GM18499 (cell line): Measurements from ENCODE around the gene LRIT3.
A peak's percentile ranks its signal among the peaks of the same experiment; 100 is the strongest.

Experiments
- ATAC-seq: cut with Tn5 transposase; IDR thresholded peaks from one replicate; pipeline ENCODE4 v1.9.1; 2021; ENCODE audit warnings: moderate number of reproducible peaks; ENCODE audit not compliant: insufficient read depth, unreplicated experiment

Gene LRIT3, protein sequence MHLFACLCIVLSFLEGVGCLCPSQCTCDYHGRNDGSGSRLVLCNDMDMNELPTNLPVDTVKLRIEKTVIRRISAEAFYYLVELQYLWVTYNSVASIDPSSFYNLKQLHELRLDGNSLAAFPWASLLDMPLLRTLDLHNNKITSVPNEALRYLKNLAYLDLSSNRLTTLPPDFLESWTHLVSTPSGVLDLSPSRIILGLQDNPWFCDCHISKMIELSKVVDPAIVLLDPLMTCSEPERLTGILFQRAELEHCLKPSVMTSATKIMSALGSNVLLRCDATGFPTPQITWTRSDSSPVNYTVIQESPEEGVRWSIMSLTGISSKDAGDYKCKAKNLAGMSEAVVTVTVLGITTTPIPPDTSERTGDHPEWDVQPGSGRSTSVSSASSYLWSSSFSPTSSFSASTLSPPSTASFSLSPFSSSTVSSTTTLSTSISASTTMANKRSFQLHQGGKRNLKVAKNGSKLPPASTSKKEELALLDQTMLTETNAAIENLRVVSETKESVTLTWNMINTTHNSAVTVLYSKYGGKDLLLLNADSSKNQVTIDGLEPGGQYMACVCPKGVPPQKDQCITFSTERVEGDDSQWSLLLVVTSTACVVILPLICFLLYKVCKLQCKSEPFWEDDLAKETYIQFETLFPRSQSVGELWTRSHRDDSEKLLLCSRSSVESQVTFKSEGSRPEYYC

DNA sequence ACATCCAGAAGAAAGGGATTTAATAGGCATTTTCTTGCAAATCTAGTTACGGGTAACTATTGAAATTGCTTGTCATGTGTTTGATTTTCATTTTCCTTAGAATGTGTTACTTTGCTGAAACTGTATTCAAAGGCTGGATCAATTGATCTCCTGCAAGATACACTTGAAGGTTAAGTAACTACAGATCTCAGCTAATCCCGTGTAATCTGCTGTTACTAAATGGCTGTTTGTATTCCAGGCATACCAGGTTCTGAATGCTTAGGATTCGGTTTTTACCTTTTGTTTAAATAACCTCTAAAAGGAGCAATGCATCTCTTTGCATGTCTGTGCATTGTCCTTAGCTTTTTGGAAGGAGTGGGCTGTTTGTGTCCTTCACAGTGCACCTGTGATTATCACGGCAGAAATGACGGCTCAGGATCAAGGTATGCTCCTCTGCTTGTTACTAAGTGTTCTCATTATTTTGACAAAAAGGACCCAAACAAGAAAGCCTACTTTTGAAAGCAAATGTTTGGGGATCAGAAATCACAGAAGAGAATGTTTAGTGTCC, at the start of gene LRIT3:
LRIT3 (plus strand) TSS at position 212 of the 547 bp plus-strand sequence; CDS start at position 307, 95 bp downstream.
- ATAC-seq: no peak

DNA sequence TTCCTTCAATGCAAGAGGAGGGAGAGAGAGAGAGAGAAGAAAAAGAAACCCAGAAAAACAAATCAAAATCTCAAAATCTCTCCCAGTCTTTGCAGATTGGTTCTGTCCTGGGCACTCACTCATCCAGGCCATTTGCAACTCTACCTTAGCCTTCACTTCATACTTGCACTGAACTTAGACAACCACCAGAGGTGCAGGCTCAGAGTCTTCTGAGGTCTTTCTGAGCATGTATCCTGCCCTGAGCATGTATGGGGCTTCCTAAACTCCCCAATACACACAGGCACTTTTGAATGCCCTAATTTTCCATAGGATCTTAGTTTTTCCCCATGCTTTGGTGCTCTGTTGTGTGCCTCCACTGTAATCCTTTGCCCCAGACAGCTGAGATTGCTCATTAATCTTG, 49.0 kb upstream of the LRIT3 start:
- no peak for ATAC-seq

DNA sequence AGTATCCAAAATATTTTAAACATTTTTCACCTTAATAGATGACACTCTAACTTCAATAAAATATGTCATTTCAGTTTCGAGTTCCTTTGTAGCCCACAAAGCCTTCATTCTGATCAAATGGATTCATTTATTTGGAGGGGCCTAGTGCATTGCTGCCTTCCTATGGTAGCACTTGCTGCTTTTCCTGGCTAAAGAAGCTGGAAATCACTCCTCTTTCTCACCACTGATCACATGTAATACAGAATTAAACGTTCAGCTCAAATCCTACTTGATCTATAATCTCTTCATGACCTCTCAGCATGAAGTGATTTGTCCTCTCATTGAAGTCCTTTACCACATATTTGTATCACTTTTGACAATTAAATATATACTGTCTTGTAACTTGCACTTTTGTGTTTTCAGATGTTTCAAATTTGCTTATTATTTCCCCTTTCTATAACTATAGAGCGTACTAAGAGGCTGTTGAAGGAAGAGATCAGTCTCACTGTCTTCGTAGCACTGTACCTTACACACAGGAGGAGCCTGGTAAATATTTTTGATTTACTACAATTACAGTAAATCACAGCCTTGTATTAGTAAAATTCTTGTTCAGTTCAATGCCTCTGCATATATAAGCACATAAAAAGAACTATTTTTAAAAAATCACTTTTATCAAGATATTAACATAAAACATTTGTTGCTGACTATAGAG, 46.7 kb upstream of the LRIT3 start:
- ATAC-seq: no peak

DNA sequence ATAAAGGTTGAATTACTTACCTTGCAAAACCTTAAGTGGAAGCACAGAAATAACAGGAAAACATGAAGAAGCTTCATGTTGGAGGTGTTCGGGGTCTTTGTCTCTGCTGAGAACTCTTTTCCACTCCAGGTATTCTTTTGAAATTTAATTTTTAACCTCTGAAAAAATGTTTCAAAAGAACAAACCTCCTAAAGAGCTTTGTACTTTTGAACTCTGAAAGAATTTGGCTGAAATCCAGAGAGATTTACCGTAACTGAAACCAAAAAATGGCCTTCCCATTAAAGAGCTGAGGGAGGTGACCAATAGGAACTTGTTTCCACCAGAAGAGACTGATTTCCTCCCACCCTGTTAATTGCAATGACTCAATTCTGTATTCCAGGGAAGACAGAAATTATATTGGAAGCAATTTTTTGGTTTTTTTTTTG, 46.0 kb upstream of the LRIT3 start, which contains the start of gene CFI:
CFI (minus strand) TSS at position 105 of the 425 bp plus-strand sequence; CDS start at position 77, 28 bp downstream.
- ATAC-seq: no peak

DNA sequence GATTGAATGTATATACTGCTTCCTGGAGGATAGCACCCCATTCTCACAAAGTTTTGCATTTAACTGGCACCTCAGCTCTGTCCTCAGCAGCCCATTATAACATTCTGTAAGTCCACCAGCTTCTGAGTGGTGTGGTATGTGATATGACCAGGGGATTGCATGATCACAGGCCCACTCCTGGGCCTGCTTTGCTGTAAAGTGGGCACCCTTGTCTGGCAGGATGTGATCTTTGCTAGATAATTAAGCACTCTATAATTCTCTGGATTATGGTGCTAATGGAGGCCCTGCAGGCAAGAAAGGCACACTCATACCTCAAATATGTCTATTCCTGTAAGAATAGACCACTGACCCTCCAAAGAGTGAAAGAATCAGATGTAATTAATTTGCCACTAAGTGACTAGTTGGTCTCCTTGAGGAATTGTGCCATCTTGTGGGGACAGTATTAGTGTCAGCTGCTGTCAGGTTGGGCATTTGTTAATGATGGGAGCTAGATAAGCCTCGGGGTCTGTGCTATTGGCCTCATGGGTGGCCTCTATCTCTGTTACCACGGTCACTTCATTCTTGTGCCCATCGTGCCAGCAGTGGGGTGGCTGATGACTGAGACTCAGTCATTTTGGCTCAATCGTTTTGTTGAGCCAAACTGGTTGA, 43.9 kb upstream of the LRIT3 start:
- no peak for ATAC-seq

DNA sequence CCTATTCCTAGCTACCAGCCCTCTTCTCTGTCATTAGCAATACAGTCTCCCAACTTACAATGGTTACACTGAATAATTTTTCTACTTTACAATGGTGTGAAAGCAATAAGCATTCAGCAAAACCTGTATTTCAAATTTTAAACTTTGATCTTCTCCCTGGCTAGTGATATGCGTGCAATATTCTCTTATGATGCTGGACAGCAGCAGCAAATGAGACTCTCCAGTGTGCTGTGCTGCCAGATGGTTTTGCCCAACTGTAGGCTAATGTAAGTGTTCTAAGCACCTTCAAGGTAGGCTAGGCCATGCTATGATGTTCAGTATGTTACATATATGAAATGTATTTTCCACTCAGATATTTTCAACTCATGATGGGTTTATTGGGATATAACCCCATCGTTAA, 38.3 kb upstream of the LRIT3 start:
- no peak for ATAC-seq

DNA sequence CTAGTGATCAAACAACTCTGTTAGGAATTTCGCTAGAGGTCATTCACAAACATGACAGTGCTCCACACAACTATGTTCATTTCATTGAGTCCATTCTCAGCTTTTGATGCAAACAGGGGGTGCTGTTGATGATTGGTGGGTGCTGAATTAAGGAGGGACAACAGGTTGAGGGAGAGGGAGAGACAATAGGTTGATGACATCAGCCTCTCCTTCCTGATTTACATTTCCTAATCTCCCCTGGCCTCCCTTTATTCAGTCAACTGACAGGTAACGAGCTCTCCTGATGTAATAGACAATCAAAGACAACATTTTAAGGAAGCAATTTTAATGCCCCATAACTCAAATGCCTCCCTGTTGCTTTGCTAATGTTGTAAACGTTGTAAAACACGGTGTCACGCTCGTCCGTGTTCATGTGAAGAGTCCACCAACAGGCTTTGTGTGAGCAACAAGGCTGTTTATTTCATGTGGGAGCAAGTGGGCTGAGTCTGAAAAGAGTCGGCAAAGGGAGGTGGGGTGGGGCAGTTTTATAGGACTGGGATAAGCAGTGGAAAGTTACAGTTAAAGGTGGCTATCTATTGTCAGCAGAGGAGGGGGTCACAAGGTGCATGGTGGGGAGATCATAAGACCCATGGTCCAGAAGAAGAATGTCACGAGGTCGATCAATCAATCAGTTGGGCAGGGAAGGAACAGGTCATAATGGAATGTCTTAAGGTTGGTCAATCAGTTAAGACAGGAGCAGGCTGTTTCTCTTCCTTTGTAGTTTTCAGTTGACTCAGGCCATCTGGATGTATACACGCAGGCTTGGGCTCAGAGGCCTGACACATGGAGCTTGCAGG, 37.1 kb upstream of the LRIT3 start:
- no peak for ATAC-seq

DNA sequence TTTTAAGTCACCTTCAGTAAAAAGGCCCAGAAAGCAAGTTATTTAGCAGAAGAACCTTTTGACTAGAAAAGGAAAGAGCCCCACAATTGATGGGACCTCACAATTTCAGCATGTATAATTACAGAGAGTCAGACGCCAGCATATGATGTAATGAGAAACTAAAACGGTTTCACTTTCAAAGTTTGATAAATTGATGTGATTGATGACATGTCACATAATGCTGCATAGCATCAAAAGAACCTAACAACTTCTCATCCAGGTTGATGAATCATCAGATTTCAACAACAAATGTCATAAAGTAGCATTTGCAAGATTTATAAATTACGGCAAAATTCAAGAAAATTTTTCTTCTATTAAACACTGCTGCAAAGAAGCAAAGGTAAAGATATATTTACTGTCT, 36.2 kb upstream of the LRIT3 start:
- ATAC-seq: no peak

DNA sequence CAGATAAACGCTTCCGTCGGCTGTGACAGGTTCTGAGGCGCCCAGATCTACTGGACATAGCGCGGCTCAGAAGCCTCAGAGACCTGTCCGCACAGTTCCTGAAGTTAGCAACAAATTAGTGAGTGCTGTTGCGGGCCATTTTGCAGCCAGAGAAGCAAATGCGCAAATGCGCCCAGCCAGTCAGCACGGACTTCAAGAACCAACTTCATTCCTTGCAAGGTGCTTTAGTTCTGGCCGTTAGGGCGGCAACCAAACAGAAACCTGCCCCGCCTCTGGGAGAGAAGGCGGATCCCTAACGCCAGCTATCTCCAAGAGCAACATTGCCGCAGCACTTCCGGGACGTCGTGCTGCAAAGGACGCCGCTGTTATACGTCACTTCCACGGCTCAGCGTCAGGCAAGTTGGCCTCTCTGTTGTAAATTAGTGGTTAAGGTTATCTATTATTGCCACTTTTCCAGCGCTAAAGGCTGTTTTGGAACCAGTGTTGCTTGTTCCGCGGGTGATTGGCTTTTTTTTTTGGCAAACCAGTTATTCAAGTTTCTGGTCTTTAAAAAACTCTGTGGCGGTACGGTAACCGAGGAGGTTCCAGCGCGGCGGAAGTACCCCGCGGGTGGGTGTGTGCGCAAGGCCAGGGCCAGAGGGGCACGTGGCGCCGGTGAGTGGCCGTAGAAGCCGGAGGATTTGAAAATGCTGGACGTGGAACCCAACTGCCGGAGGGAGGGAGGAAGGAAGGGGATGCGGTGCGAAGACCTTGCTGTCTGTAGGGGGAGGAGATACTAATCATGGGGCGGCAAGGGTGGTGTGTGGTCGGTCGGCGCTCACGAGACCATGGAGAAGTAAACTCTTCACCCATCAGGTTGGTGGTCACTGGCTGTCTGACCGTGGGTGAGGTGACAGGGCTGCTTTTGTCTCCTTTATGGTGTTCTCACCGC, 32.5 kb upstream of the LRIT3 start, which contains the start of gene GAR1:
GAR1 (plus strand) TSS at position 612 of the 931 bp plus-strand sequence. CDS start 403 bp downstream, outside the sequence.
- peak; percentile 94 for ATAC-seq

DNA sequence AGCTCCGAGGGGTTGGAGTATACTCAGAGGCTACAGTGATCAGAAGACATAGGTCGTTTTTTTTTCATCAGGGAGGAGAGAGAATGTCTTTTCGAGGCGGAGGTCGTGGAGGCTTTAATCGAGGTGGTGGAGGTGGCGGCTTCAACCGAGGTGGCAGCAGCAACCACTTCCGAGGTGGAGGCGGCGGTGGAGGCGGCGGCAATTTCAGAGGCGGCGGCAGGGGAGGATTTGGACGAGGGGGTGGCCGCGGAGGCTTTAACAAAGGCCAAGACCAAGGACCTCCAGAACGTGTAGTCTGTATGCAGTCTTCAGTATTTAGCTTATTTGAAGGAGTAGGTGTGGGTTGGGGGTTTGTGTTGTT, 31.8 kb upstream of the LRIT3 start:
- ATAC-seq: no peak

DNA sequence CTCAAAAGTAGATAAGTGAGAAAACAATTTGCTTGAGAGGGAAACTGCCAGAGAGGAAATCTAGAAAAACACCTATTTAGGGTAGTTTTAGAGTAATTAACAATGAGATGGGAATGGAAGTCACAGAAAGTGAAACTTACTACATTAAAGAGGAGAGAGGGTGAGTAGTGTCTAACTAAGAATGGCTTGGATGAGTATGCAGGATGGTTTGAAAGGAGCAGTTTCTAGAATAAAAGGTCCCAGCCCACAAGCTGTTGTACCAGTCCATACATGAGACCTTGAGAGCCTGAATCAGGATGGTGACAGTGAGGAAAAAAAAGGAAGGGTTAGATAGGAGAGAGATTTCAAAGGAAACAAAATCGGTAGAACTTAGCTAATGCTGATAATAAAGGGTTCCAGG, 31.0 kb upstream of the LRIT3 start:
- ATAC-seq: no peak

DNA sequence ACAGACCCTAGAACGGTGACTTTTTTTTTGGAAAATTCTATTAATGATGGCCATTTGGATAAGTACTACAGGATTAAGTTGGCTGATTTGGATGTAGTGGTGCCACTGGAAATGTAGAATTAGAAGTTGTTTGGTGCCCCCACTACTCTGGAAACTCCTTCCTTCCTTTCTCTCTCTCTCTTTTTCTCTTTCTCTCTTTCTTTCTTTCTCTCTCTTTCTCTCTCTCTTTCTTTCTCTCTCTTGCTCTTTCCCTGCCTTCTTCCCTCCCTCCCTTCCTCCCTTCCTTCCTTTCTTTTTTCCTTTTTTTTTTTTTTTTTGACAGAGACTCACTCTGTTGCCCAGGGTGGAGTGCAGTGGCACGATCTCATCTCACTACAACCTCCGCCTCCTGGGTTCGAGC, 29.6 kb upstream of the LRIT3 start:
- ATAC-seq: no peak

DNA sequence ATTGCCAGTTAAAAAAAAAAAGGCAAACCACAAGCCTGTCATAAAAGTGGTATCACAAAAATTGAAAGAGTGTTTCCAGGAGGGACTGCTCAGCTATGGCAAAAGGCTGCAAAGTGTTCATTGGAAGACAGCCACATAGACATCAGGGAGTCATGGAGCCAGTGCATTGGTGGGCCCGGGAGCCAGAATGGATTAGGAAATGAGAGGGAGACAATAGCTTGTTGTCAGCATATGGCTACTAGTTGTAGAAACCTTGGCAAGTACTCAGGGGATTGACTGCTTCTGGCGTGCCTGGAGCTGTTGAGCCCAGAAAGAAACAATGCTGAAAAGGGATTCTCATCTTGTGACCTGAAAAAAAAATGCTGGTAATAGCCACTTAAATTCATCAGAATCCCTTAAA, 27.3 kb upstream of the LRIT3 start:
- ATAC-seq: no peak

DNA sequence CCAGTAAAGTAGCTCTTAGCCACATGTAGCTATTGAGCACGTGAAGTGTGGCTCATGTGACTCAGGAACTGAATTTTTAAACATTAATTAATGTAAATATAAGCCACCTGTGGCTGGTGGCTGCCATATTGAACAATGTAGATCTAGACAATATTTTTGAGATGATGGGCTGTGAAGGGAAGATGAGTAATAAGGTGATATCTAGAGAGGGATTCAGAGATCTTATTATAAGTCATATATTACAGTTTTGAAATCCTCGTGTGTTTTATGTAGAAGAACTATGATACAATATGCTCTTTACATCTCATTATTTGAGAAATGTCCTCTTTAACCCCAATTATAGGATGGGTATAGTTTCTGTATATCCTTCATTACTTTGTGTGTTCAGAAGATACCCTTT, 26.7 kb upstream of the LRIT3 start:
- ATAC-seq: no peak

DNA sequence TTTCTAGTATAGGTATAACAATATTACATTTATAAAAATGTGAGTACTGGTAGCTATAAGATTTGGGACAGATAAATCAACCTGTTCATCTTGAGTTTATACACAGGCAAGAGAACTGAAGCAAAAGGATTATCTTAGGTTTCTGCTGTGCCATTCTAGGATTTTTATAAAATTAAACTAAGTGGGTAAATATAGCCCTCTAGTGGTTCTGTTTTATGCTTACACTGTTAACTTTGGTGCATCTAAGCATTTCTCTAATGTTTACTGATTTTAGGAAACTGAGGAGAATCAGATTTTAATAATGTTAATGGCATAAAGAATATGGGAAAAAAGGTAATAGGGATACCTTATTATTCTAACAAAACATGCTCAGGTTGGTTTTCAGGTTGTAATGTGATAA, 21.2 kb upstream of the LRIT3 start:
- no peak for ATAC-seq

DNA sequence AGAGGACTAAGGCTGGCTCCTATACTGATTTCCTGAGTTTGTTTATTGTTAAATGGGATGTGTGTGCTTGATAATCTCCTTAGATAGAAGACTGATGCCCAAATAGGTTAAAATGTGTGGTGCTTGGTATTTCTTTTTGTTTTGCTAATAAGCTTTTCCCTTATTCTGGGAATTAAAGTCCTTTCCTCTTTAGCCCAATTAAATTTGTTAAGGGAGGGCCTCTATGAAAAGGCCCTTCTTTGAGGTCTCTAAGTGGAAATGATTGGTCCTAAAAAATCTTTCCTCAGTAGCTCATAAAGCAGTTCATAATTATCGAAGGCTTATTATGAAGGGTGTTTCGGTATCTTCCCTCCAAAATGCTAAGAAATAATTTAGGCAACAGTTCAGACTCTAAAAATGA, 20.2 kb upstream of the LRIT3 start, which contains the start of gene RRH:
RRH (plus strand) TSS at position 301 of the 400 bp plus-strand sequence; CDS start at position 357, 56 bp downstream.
- no peak for ATAC-seq

DNA sequence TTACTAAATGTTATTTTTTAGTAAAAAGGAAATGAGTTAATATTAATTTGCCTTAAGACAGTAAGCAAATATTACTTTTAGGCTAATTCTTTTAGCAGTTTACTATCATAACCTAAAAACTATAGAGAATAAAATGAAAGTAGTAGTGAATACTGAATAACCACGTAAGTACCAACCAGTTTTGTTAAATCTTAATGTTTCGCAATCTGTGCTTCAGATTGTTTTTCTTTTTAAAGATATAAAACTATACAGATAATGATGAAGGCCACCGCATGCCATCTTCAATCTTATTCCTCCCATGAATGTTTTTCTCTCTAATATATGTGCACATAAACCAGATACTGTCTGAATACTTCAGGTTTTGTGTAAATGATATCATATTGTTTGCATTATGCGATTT, 14.2 kb upstream of the LRIT3 start:
- ATAC-seq: no peak

DNA sequence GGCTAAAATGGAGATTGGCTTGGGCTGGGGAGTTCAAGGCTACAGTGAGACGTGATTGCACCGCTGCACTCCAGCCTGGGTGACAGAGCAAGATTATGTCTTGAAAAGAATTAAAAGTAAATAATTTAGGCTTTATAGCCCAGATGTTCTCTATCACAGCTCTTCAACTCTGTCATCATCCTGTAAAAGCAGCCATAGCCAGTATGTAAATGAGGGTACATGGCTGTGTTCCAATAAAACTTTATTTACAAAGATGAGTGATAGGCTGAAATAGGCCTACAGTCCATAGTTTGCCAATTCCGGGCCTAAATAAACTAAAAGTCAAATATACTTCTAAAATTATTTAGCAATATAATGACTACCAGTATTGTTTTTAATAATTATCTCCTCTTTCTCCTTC, 10.9 kb upstream of the LRIT3 start:
- no peak for ATAC-seq
